Kidney (tissue), 14 donors: ENCODE results near the gene VSTM2L. TPM values are rescaled to one million over a fixed set of nuclear protein-coding genes. Genes with fewer than 3 reads are reported as not detected.

Experiments
- DNase-seq, 5 donors: peaks; one replicate each; pipeline ENCODE4 v3.0.0-alpha.2; 2013 to 2020
- FAIRE-seq: peaks from 2 replicates; lab custom pipeline; 2012; peaks lifted over from hg19 to GRCh38; lab: Jason Lieb, UNC
- H3K27ac ChIP-seq, 2 donors: one replicate each; pipeline ENCODE4 v1.7.0; 2013; ENCODE audit warnings: low read depth in 2 of 2, low read length in 2 of 2, inconsistent platforms in 1 of 2
- H3K27me3 ChIP-seq: one replicate; pipeline ENCODE4 v1.7.1; 2013; ENCODE audit warnings: low read length, inconsistent platforms; ENCODE audit not compliant: control insufficient read depth, insufficient read depth
- H3K36me3 ChIP-seq, 3 donors: one replicate each; pipeline versions ENCODE4 v1.7.0 to v1.7.1; 2013; ENCODE audit warnings: low read length in 3 of 3, control low read depth in 1 of 3, inconsistent platforms in 1 of 3; ENCODE audit not compliant: insufficient read depth in 3 of 3, control insufficient read depth in 2 of 3
- H3K4me1 ChIP-seq, 3 donors: one replicate each; pipeline versions ENCODE4 v1.7.0 to v1.7.1; 2013; ENCODE audit warnings: low read length in 3 of 3, inconsistent platforms in 1 of 3, low read depth in 1 of 3; ENCODE audit not compliant: control insufficient read depth in 2 of 3, insufficient read depth in 2 of 3
- H3K4me3 ChIP-seq, 3 donors: one replicate each; pipeline versions ENCODE4 v1.7.0 to v1.8.1; 2013; ENCODE audit warnings: low read length in 3 of 3, control low read depth in 1 of 3, inconsistent platforms in 1 of 3
- H3K9ac ChIP-seq, 3 donors: one replicate each; pipeline versions ENCODE4 v1.7.0 to v1.7.1; 2013; ENCODE audit warnings: low read length in 3 of 3, control low read depth in 1 of 3, inconsistent platforms in 1 of 3
- H3K9me3 ChIP-seq, 3 donors: one replicate each; pipeline versions ENCODE4 v1.7.0 to v1.7.1; 2013; ENCODE audit warnings: low read length in 3 of 3, control low read depth in 1 of 3, inconsistent platforms in 1 of 3; ENCODE audit not compliant: control insufficient read depth in 2 of 3, insufficient read depth in 1 of 3
- CTCF ChIP-seq: IDR thresholded peaks from 3 replicates; pipeline ENCODE4 v1.5.1; 2012; ENCODE audit warnings: mild to moderate bottlenecking, moderate library complexity, borderline replicate concordance; ENCODE audit not compliant: insufficient read depth; ENCODE audit errors: extremely low read depth
- intact Hi-C: fragments of 100-400 bp; cut with DNase I; formaldehyde crosslinking; loops from one replicate; pipeline ENCODE4 v1.11.1; 2022
- polyA plus RNA-seq: library from polyadenylated mRNA; stranded (reverse); fragments of 350-450 nt; fragmentation: Illumina TruSeq; extraction: RNeasy Lipid Tissue Mini Kit (QIAGEN cat#74804); gene quantifications from one replicate; pipeline ENCODE4 v1.2.3, GENCODE V29; 2014; ENCODE audit warnings: low read depth, low replicate concordance; ENCODE audit not compliant: insufficient read depth
- total RNA-seq: library from RNA; stranded (reverse); fragmentation: NEBNext Ultra II Directional; extraction: Animal tissue kit (Norgen Biotek cat#: 25700); gene quantifications from one replicate; pipeline ENCODE4 v1.2.1, GENCODE V29; 2021
- donor health status: control.
- donor health status: control.
- donor health status: control.
- donor health status: control.
- donor health status: control.
- donor health status: DM: yes; HTN: yes; CAD: no.
- donor health status: Normal renal cell carcinoma (clear cell type).

The VSTM2L gene
- total and polyA plus RNA-seq, 2 donors from 2014 or later: 2.8 to 4.1 TPM

- no peak overlapping the region for H3K9ac ChIP-seq
- TF ChIP-seq CTCF: no peak
- no peak overlapping the region for H3K4me3 ChIP-seq
- H3K4me1 ChIP-seq: no peaks in the 10 kb centered on the region
- peaks cover 3 to 25% (median 15%) of the 10 kb centered on the region in 3 donors for H3K36me3 ChIP-seq
- DNase-seq (no peak), FAIRE-seq (no peak)
- intact Hi-C loops: no loop called here
- no peak overlapping the region for H3K27ac ChIP-seq
- no peaks in the 10 kb centered on the region for H3K9me3 ChIP-seq
- H3K27me3 ChIP-seq: no peaks in the 10 kb centered on the region
These were observed 45.8 kb upstream of the VSTM2L start for GRCh38 chr20:37856932-37857660.

- peaks cover 3 to 30% (median 15%) of the 10 kb centered on the region in 3 donors for H3K36me3 ChIP-seq
- no peak for DNase-seq
These were observed 43.3 kb upstream of the VSTM2L start for GRCh38 chr20:37859406-37860171.

GRCh38 chr20:37863289-37863688 lies 39.6 kb upstream of the VSTM2L start:
- FAIRE-seq (no peak), DNase-seq (no peak)
- no peak for TF ChIP-seq CTCF
- Histone ChIP-seq H3K27ac (no peak overlapping the region), H3K27me3 (no peaks in the 10 kb centered on the region), H3K4me1 (peaks cover 0 to 4% (median 0%) of the 10 kb centered on the region in 3 donors), H3K36me3 (peaks cover 3 to 23% (median 15%) of the 10 kb centered on the region in 3 donors), H3K9ac (no peak overlapping the region), H3K4me3 (no peak overlapping the region), H3K9me3 (no peaks in the 10 kb centered on the region)
- intact Hi-C loops: no loop called here

More at GRCh38 chr20:37859406-37860171, 43.3 kb upstream of the VSTM2L start:
- TF ChIP-seq CTCF: no peak
- no peaks in the 10 kb centered on the region for H3K27me3 ChIP-seq
- intact Hi-C loops: no loop called here
- H3K9me3 ChIP-seq: no peaks in the 10 kb centered on the region
- no peaks in the 10 kb centered on the region for H3K4me1 ChIP-seq
- H3K4me3 ChIP-seq: no peak overlapping the region
- no peak overlapping the region for H3K27ac ChIP-seq
- FAIRE-seq: no peak
- H3K9ac ChIP-seq: no peak overlapping the region
